ENCODE data around the gene TNNT3.

DNA sequence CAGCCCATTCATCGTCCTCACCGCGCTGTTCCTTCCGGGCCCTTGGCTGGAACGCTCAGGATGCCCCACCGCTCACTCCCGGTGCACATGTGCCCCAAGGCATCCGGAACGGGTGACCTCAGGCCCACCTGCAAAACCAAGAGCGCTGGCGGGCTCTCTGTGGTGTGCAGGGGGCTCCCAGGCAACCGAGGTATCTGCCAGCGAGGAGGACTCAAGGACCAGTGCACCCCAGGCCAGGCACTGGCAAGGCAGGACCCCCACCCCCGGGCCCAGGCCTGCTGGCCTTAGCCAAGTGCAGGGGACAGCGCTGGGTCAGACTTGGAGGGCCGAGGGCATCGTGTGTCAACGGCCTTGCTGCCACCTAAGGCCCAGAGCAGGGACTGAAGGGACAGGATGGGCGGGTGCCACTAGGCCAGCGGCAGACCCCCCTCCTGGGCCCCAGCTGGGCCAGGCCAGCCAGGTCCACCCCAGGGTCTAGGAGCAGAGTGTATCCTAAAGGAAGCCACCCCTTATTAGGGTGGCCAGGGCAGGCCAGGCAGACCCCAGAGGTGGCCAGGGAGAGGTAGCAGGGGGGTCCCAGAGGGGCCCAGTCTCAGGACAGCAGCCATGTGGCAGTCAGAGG is 8.5 kb downstream of the TNNT3 start:
- TF ChIP-seq YY1 (IDR thresholded peaks at IDR 0.05; ENCODE audit: extremely low read depth, insufficient replicate concordance, low read depth, low read length) (no peak), POLR2A (IDR thresholded peaks at IDR 0.05; ENCODE audit: borderline replicate concordance, extremely low read depth, insufficient read depth, insufficient read length) (no peak), EZH2phosphoT487 (IDR thresholded peaks at IDR 0.05; ENCODE audit: borderline replicate concordance) (no peak), JUND (IDR thresholded peaks at IDR 0.05) (no peak), POLR2AphosphoS5 (IDR thresholded peaks at IDR 0.05; ENCODE audit: low read depth, low read length) (no peak)
- TF ChIP-seq, protein P1, sequence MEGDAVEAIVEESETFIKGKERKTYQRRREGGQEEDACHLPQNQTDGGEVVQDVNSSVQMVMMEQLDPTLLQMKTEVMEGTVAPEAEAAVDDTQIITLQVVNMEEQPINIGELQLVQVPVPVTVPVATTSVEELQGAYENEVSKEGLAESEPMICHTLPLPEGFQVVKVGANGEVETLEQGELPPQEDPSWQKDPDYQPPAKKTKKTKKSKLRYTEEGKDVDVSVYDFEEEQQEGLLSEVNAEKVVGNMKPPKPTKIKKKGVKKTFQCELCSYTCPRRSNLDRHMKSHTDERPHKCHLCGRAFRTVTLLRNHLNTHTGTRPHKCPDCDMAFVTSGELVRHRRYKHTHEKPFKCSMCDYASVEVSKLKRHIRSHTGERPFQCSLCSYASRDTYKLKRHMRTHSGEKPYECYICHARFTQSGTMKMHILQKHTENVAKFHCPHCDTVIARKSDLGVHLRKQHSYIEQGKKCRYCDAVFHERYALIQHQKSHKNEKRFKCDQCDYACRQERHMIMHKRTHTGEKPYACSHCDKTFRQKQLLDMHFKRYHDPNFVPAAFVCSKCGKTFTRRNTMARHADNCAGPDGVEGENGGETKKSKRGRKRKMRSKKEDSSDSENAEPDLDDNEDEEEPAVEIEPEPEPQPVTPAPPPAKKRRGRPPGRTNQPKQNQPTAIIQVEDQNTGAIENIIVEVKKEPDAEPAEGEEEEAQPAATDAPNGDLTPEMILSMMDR (IDR thresholded peaks at IDR 0.05 in 2 of 3, conservative IDR thresholded peaks at IDR 0.05 in 1 of 3; ENCODE audit: borderline replicate concordance in 1 of 3, insufficient read depth in 1 of 3, low read depth in 2 of 3, low read length in 2 of 3): no peak
